ENCODE measurements around the gene TXNRD2. TPM values are rescaled to one million over a fixed set of nuclear protein-coding genes. Genes with fewer than 3 reads are reported as not detected.

The TXNRD2 gene
- total and polyA plus RNA-seq, 2 of the 4 experiments (the other 2 are of a cell fraction), result 15.6 to 25.7 TPM

DNA sequence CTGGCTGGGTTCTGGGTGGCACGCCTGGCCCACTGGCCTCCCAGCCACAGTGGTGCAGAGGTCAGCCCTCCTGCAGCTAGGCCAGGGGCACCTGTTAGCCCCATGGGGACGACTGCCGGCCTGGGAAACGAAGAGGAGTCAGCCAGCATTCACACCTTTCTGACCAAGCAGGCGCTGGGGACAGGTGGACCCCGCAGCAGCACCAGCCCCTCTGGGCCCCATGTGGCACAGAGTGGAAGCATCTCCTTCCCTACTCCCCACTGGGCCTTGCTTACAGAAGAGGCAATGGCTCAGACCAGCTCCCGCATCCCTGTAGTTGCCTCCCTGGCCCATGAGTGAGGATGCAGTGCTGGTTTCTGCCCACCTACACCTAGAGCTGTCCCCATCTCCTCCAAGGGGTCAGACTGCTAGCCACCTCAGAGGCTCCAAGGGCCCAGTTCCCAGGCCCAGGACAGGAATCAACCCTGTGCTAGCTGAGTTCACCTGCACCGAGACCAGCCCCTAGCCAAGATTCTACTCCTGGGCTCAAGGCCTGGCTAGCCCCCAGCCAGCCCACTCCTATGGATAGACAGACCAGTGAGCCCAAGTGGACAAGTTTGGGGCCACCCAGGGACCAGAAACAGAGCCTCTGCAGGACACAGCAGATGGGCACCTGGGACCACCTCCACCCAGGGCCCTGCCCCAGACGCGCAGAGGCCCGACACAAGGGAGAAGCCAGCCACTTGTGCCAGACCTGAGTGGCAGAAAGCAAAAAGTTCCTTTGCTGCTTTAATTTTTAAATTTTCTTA lies 27.7 kb upstream of the TXNRD2 start:
- Histone ChIP-seq H2AK9ac (replicated peaks; ENCODE audit: low read depth, low read length, poor library complexity) (no peak overlapping the region), H4K5ac (ENCODE audit: low read depth, low read length) (no peak overlapping the region), H2BK120ac (ENCODE audit: low read depth, low read length) (no peak overlapping the region), H2AK5ac (ENCODE audit: low read depth, low read length) (no peak overlapping the region), H4K91ac (ENCODE audit: insufficient read depth, low read depth, low read length) (no peak overlapping the region), H3K4me2 (ENCODE audit: low read depth, low read length) (no peak overlapping the region), H3K56ac (ENCODE audit: extremely low read depth, insufficient read depth, low read length) (no peak overlapping the region), H3K18ac (ENCODE audit: low read depth, low read length) (no peak overlapping the region), H3K9me1 (ENCODE audit: insufficient read depth, low read length) (no peaks in the 10 kb centered on the region), H3K4me1 (ENCODE audit: control insufficient read depth, insufficient read depth, low read length) (0 out of 2 replicates have a peak, but pooled peaks cover 1% of the 10 kb centered on the region), H3K36me3 (ENCODE audit: control insufficient read depth, insufficient read depth, low read length) (peaks cover 64% of the 10 kb centered on the region), H3K79me1 (ENCODE audit: low read depth in 1 of 2, low read length in 2 of 2) (no peaks in the 10 kb centered on the region; a peak in 1 of 4 replicates), H2AFZ (replicated peaks; ENCODE audit: low read length, poor library complexity) (no peak overlapping the region), H2BK15ac (ENCODE audit: low read depth, low read length) (no peak overlapping the region), H3K9me3 (ENCODE audit: control insufficient read depth, insufficient read depth, low read length) (no peaks in the 10 kb centered on the region), H3K23ac (ENCODE audit: low read depth, low read length) (no peak overlapping the region), H3K9ac (ENCODE audit: low read depth, low read length) (no peak overlapping the region), H3K27ac (ENCODE audit: insufficient read depth, low read length) (no peak overlapping the region), H2BK20ac (ENCODE audit: low read depth, low read length) (no peak overlapping the region), H3K27me3 (ENCODE audit: control insufficient read depth, insufficient read depth, low read length) (no peaks in the 10 kb centered on the region), H3K4ac (ENCODE audit: low read depth, low read length) (no peak overlapping the region), H2BK5ac (ENCODE audit: low read depth, low read length, poor library complexity, severe bottlenecking) (no peak overlapping the region), H4K20me1 (ENCODE audit: insufficient read depth, low read length) (peaks cover 25% of the 10 kb centered on the region), H3K14ac (replicated peaks; ENCODE audit: low read depth, low read length) (no peak overlapping the region), H4K8ac (ENCODE audit: low read depth in 2 of 2, low read length in 2 of 2) (no peak overlapping the region), H3K4me3 (ENCODE audit: insufficient read depth, low read depth, low read length) (no peak overlapping the region)
- no TSS peak for BruUV-seq (replicated peaks)
- dilution Hi-C loops (cut with HindIII; ENCODE audit: low sequenced_read_pairs, unreplicated experiment) (no loop called here), intact Hi-C loops (cut with micrococcal nuclease) (no loop called here), in situ Hi-C loops (cut with MboI; ENCODE audit: low sequenced_read_pairs) (no loop called here)
- TF ChIP-seq, protein P1, sequence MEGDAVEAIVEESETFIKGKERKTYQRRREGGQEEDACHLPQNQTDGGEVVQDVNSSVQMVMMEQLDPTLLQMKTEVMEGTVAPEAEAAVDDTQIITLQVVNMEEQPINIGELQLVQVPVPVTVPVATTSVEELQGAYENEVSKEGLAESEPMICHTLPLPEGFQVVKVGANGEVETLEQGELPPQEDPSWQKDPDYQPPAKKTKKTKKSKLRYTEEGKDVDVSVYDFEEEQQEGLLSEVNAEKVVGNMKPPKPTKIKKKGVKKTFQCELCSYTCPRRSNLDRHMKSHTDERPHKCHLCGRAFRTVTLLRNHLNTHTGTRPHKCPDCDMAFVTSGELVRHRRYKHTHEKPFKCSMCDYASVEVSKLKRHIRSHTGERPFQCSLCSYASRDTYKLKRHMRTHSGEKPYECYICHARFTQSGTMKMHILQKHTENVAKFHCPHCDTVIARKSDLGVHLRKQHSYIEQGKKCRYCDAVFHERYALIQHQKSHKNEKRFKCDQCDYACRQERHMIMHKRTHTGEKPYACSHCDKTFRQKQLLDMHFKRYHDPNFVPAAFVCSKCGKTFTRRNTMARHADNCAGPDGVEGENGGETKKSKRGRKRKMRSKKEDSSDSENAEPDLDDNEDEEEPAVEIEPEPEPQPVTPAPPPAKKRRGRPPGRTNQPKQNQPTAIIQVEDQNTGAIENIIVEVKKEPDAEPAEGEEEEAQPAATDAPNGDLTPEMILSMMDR (conservative IDR thresholded peaks at IDR 0.05; ENCODE audit: low read depth, low read length), result no peak
- TF ChIP-seq CEBPB (IDR thresholded peaks at IDR 0.05; ENCODE audit: low read depth, low read length), result no peak
- no peak for TF ChIP-seq CHD1 (IDR thresholded peaks at IDR 0.05; ENCODE audit: low read depth, low read length)
- TF ChIP-seq RFX5 (IDR thresholded peaks at IDR 0.05; ENCODE audit: low read depth, low read length), result no peak
- TF ChIP-seq, protein P2, sequence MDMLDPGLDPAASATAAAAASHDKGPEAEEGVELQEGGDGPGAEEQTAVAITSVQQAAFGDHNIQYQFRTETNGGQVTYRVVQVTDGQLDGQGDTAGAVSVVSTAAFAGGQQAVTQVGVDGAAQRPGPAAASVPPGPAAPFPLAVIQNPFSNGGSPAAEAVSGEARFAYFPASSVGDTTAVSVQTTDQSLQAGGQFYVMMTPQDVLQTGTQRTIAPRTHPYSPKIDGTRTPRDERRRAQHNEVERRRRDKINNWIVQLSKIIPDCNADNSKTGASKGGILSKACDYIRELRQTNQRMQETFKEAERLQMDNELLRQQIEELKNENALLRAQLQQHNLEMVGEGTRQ (IDR thresholded peaks at IDR 0.05; ENCODE audit: low read depth, low read length), result no peak
- ATAC-seq (ENCODE audit: low read depth) (no peak), DNase-seq (no peak)
- CTCF ChIA-PET, result interaction anchor here (1.2 to 2.0 kb wide), 2 partner anchors 44 kb away, joined by 7 to 8 read pairs; no protein-coding TSS in a partner anchor
- WGBS, 2 experiments (ENCODE audit: extremely low coverage in 2 of 2, insufficient read length in 1 of 2), result 83% methylated on average over 4 of the region's 11 CpGs; no CpG with 5 or more reads in 1 of the 2 experiments
- POLR2A ChIA-PET (ENCODE audit: unreplicated experiment), result no interaction called here

Data from IMR-90 (cell line).